Vagina (tissue), 2 donors: ENCODE data around the gene LRRC47. TPM values are rescaled to one million over a fixed set of nuclear protein-coding genes. Genes with fewer than 3 reads are reported as not detected.

ENCODE experiments used
- DNase-seq, 2 donors: peaks; one replicate each; pipeline ENCODE4 v3.0.0-alpha.2; 2017; ENCODE audit errors: extremely low spot score in 2 of 2
- H3K27ac ChIP-seq: fragments of 200-600 bp; sonication (generic); one replicate; pipeline ENCODE4 v1.5.1; 2019
- H3K27me3 ChIP-seq: fragments of 200-600 bp; sonication (generic); one replicate; pipeline ENCODE4 v1.5.1; 2019
- H3K36me3 ChIP-seq, 2 donors: fragments of 200-600 bp; sonication (generic); one replicate each; pipeline ENCODE4 v1.5.1; 2017 to 2019
- H3K4me1 ChIP-seq: fragments of 200-600 bp; sonication (generic); one replicate; pipeline ENCODE4 v1.5.1; 2019
- H3K4me3 ChIP-seq, 2 donors: fragments of 200-600 bp; sonication (generic); 1 replicate in 1 of 2; 2 replicates in 1 of 2; pipeline ENCODE4 v1.5.1; 2016 to 2019
- H3K9me3 ChIP-seq: fragments of 200-600 bp; sonication (generic); one replicate; pipeline ENCODE4 v1.5.1; 2019
- POLR2A ChIP-seq, 2 donors: fragments of 450-650 bp; IDR thresholded peaks; one replicate each; pipeline ENCODE4 v1.6.1; 2017; ENCODE audit warnings: antibody characterized with exemption in 2 of 2, mild to moderate bottlenecking in 2 of 2, moderate library complexity in 2 of 2
- POLR2AphosphoS5 ChIP-seq, 2 donors: sonication (generic); formaldehyde crosslinking; IDR thresholded peaks; one replicate each; pipeline ENCODE4 v1.9.0; 2017; ENCODE audit warnings: antibody characterized with exemption in 2 of 2, mild to moderate bottlenecking in 2 of 2, low read depth in 1 of 2; ENCODE audit not compliant: insufficient read depth in 1 of 2
- intact Hi-C: fragments of 100-400 bp; cut with DNase I; formaldehyde crosslinking; loops from one replicate; pipeline ENCODE4 v1.15.1; 2023
- small RNA-seq: library from RNA; depleted of rRNA; stranded (forward); fragments of <200 nt; gene quantifications from one replicate; pipeline ENCODE3, GENCODE V24; 2016
- total RNA-seq: library from RNA; depleted of rRNA; stranded (reverse); fragments of >200 nt; gene quantifications from one replicate; pipeline ENCODE4 v1.2.3, GENCODE V29; 2016
- TF ChIP-seq, protein P1 (sequence below), 3 experiments: fragments of 450-650 bp in 2 of 3; fragments of 200-600 bp in 1 of 3; sonication (generic) in 1 of 3; IDR thresholded peaks; one replicate each; pipeline ENCODE4 v1.5.1; 2017 to 2019; ENCODE audit warnings: antibody characterized with exemption in 3 of 3, mild to moderate bottlenecking in 2 of 3, moderate library complexity in 2 of 3

LRRC47 gene
- total RNA-seq, 1 donor from 2014 or later = 32.4 TPM

- Histone ChIP-seq H3K36me3 (no peaks in the 10 kb centered on the region), H3K4me1 (no peaks in the 10 kb centered on the region), H3K4me3 (no peak overlapping the region), H3K27ac (no peak overlapping the region), H3K27me3 (no peaks in the 10 kb centered on the region), H3K9me3 (no peaks in the 10 kb centered on the region)
- DNase-seq = no peak
- intact Hi-C loops = no loop called here
- TF ChIP-seq, protein P1, sequence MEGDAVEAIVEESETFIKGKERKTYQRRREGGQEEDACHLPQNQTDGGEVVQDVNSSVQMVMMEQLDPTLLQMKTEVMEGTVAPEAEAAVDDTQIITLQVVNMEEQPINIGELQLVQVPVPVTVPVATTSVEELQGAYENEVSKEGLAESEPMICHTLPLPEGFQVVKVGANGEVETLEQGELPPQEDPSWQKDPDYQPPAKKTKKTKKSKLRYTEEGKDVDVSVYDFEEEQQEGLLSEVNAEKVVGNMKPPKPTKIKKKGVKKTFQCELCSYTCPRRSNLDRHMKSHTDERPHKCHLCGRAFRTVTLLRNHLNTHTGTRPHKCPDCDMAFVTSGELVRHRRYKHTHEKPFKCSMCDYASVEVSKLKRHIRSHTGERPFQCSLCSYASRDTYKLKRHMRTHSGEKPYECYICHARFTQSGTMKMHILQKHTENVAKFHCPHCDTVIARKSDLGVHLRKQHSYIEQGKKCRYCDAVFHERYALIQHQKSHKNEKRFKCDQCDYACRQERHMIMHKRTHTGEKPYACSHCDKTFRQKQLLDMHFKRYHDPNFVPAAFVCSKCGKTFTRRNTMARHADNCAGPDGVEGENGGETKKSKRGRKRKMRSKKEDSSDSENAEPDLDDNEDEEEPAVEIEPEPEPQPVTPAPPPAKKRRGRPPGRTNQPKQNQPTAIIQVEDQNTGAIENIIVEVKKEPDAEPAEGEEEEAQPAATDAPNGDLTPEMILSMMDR (IDR thresholded peaks at IDR 0.05) = no peak
- no peak for TF ChIP-seq POLR2AphosphoS5 (IDR thresholded peaks at IDR 0.05; ENCODE audit: insufficient read depth in 1 of 2, low read depth in 1 of 2)
- no peak for TF ChIP-seq POLR2A (IDR thresholded peaks at IDR 0.05)
Observed at GRCh38 chr1:3730543-3731247, 65.6 kb downstream of the LRRC47 start.

GRCh38 chr1:3729594-3730542 is 66.4 kb downstream of the LRRC47 start:
- intact Hi-C loops = no loop called here
- Histone ChIP-seq H3K4me1 (no peaks in the 10 kb centered on the region), H3K36me3 (no peaks in the 10 kb centered on the region), H3K27me3 (no peaks in the 10 kb centered on the region), H3K27ac (no peak overlapping the region), H3K4me3 (no peak overlapping the region), H3K9me3 (no peaks in the 10 kb centered on the region)
- TF ChIP-seq POLR2AphosphoS5 (IDR thresholded peaks at IDR 0.05; ENCODE audit: insufficient read depth in 1 of 2, low read depth in 1 of 2) (no peak), POLR2A (IDR thresholded peaks at IDR 0.05) (no peak)
- TF ChIP-seq, protein P1 (IDR thresholded peaks at IDR 0.05) = no peak
- DNase-seq = no peak

Small RNA genes lying within 50 kb of the gene (small RNA-seq; reads per million reads assigned to genes)
- gene RF02197 (not detected), gene RN7SL574P (not detected)

Other genes with a start within 250 kb of the LRRC47 start
- 37.6 TPM for gene MEGF6, start 185.0 kb downstream of the LRRC47 start, total RNA-seq
- gene TPRG1L, start 171.5 kb downstream of the LRRC47 start, total RNA-seq = 44.9 TPM
- 23.3 TPM for gene WRAP73, start 146.4 kb downstream of the LRRC47 start, total RNA-seq
- 8.1 TPM for gene TP73, start 144.0 kb downstream of the LRRC47 start, total RNA-seq
- not detected for gene CCDC27, start 44.0 kb downstream of the LRRC47 start, total RNA-seq
- not detected for gene SMIM1, start 23.7 kb downstream of the LRRC47 start, total RNA-seq
- 62.9 TPM for gene CEP104, start 60.7 kb upstream of the LRRC47 start, total RNA-seq
- gene DFFB, start 61.0 kb upstream of the LRRC47 start, total RNA-seq = 8.8 TPM
- gene C1orf174, start 103.8 kb upstream of the LRRC47 start, total RNA-seq = 19.4 TPM